ENCODE measurements around the gene PRR23B.

PRR23B gene

DNA sequence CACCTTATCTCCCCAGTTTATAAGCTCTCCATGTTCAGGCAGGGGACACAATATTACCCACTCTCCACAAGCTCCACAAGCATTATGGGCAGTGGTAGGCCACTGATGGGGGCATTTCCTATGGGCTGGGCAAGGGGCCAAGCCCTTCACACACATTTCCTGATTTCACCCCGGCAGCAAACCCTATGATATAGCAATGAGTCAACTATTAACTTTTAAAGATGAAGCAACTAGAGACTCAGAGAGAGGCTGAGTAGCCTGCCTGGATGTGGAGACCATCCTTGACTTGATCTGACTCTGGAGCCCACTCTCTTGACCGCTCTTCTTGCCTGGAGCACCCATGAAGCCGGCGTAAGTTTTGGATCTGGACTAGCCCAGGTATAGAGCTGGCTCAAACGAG, 46.3 kb downstream of the PRR23B start:
- DNase-seq (ENCODE audit: low read depth, low spot score), result no peak

DNA sequence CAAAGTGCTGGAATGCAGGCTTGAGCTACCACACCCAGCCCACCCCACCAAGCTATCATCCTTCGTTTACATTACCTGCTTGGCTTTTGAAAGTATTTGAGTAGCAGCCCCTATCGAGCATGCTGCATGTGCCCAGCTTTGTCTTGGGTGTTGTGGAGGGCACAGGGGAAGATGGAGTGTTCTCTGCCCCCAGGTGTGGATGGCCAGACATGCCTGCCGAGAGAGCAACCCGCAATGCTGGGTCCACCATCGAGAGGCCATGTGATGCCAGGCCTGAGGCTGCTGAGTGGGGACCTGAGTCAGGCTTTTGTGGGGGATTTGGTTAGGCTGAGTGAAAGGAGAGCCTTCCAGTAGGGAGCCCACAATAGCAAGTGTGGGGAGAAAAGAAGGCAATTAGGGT, 47.8 kb downstream of the PRR23B start:
- no peak for DNase-seq (ENCODE audit: low read depth, low spot score)

DNA sequence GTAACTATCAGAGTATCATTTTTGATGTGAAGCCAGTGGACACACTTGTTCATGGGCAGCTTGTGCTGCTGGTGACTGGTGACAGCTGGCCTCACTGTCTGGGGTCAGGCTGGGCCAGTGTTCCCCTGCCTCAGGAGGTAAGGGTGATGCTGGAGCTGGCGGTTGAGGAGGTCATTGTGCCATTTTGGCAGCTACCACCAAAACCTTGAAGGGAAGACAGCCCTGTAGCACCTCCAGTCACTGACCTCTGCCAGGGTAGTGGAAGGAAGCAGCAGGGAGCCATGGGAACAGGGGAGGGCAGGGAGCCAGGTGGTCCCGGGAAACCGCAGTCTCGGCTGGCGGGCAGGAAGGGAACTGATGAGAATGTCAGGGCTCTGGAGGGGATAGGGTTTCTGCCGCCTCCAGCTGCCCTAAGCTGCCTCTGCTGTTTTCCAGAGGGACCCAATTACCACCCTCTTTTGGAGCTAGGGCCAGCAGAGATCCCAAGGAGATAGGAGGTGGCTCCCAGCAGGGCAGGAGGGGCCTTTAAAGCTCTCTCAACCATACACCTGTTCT, 48.9 kb downstream of the PRR23B start:
- DNase-seq (ENCODE audit: low read depth, low spot score), result no peak

Measured in ELF-1 (cell line).